ENCODE data around the gene COMMD9. TPM values are rescaled to one million over a fixed set of nuclear protein-coding genes. Genes with fewer than 3 reads are reported as not detected.

Gene COMMD9
- total and polyA plus RNA-seq, 2 of the 4 experiments (the other 2 are of a cell fraction): 50.7 to 58.3 TPM

DNA sequence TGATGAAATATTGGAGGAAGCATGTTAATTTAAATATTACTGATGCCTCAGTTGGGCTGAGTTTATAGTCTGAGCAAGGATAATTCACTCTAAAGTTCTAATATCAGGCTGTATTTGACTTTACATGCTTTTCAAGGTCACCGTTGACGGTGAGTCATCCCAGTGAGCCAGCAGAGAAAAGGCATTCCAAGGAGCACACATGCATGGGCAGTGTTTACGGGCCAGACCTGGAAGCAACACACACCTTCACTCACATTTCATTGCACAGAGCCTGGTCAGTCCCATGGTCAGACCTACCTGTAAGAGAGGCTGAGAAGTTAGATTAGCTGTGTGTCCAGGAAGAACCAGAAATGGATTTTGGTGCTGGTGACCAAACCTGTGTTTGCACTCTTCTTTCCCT is 53.5 kb downstream of the COMMD9 start:
- Histone ChIP-seq H3K36me3 (ENCODE audit: control insufficient read depth, insufficient read depth, low read length) (no peaks in the 10 kb centered on the region), H2BK5ac (ENCODE audit: low read depth, low read length, poor library complexity, severe bottlenecking) (no peak overlapping the region), H3K4me1 (ENCODE audit: control insufficient read depth, insufficient read depth, low read length) (peaks cover 2% of the 10 kb centered on the region), H3K4ac (ENCODE audit: low read depth, low read length) (no peak overlapping the region), H2AK5ac (ENCODE audit: low read depth, low read length) (no peak overlapping the region), H3K56ac (ENCODE audit: extremely low read depth, insufficient read depth, low read length) (no peak overlapping the region), H3K27ac (ENCODE audit: insufficient read depth, low read length) (no peak overlapping the region), H2BK120ac (ENCODE audit: low read depth, low read length) (no peak overlapping the region), H4K91ac (ENCODE audit: insufficient read depth, low read depth, low read length) (no peak overlapping the region), H3K4me3 (ENCODE audit: insufficient read depth, low read depth, low read length) (no peak overlapping the region), H4K8ac (ENCODE audit: low read depth in 2 of 2, low read length in 2 of 2) (no peak overlapping the region), H4K20me1 (ENCODE audit: insufficient read depth, low read length) (no peaks in the 10 kb centered on the region), H3K14ac (replicated peaks; ENCODE audit: low read depth, low read length) (no peak overlapping the region; the same call in 1 of the 2 replicates), H3K9ac (ENCODE audit: low read depth, low read length) (no peak overlapping the region), H3K9me3 (ENCODE audit: control insufficient read depth, insufficient read depth, low read length) (no peaks in the 10 kb centered on the region), H3K18ac (ENCODE audit: low read depth, low read length) (no peak overlapping the region), H3K9me1 (ENCODE audit: insufficient read depth, low read length) (peaks cover 2% of the 10 kb centered on the region; the same call in 1 of the 2 replicates), H3K23ac (ENCODE audit: low read depth, low read length) (no peak overlapping the region), H3K79me1 (ENCODE audit: low read depth in 1 of 2, low read length in 2 of 2) (no peaks in the 10 kb centered on the region), H2BK20ac (ENCODE audit: low read depth, low read length) (no peak overlapping the region), H4K5ac (ENCODE audit: low read depth, low read length) (no peak overlapping the region), H3K27me3 (ENCODE audit: control insufficient read depth, insufficient read depth, low read length) (peaks cover 2% of the 10 kb centered on the region; the same call in 1 of the 2 replicates), H2BK15ac (ENCODE audit: low read depth, low read length) (no peak overlapping the region), H2AK9ac (replicated peaks; ENCODE audit: low read depth, low read length, poor library complexity) (no peak overlapping the region), H3K4me2 (ENCODE audit: low read depth, low read length) (no peak overlapping the region), H2AFZ (replicated peaks; ENCODE audit: low read length, poor library complexity) (no peak overlapping the region)
- in situ Hi-C loops (cut with MboI; ENCODE audit: low sequenced_read_pairs): no loop called here
- no peak for TF ChIP-seq NFE2L2 (IDR thresholded peaks at IDR 0.05; ENCODE audit: low read depth, low read length)
- no peak for TF ChIP-seq RCOR1 (IDR thresholded peaks at IDR 0.05; ENCODE audit: insufficient replicate concordance, low read length)
- no peak for TF ChIP-seq MAZ (IDR thresholded peaks at IDR 0.05; ENCODE audit: borderline replicate concordance, low read depth, low read length)
- 0 out of 2 replicates have a peak, but pooled peaks have one; percentile 39 for TF ChIP-seq FOS (IDR thresholded peaks at IDR 0.05; ENCODE audit: low read depth, low read length)
- no peak for TF ChIP-seq RFX5 (IDR thresholded peaks at IDR 0.05; ENCODE audit: low read depth, low read length)
- TF ChIP-seq CEBPB (IDR thresholded peaks at IDR 0.05; ENCODE audit: low read depth, low read length): no peak
- TF ChIP-seq, protein P1, sequence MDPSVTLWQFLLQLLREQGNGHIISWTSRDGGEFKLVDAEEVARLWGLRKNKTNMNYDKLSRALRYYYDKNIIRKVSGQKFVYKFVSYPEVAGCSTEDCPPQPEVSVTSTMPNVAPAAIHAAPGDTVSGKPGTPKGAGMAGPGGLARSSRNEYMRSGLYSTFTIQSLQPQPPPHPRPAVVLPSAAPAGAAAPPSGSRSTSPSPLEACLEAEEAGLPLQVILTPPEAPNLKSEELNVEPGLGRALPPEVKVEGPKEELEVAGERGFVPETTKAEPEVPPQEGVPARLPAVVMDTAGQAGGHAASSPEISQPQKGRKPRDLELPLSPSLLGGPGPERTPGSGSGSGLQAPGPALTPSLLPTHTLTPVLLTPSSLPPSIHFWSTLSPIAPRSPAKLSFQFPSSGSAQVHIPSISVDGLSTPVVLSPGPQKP (IDR thresholded peaks at IDR 0.05; ENCODE audit: borderline replicate concordance, low read depth, low read length): no peak
- TF ChIP-seq MAFK (IDR thresholded peaks at IDR 0.05; ENCODE audit: low read depth, low read length): no peak
- dilution Hi-C loops (cut with HindIII; ENCODE audit: low sequenced_read_pairs, unreplicated experiment): no loop called here
- no CpG with 5 or more reads among the region's 3 CpGs for WGBS, 2 experiments (ENCODE audit: extremely low coverage in 2 of 2, insufficient read length in 1 of 2)
- intact Hi-C loops (cut with micrococcal nuclease): no loop called here
- BruUV-seq (replicated peaks): no TSS peak
- POLR2A ChIA-PET (ENCODE audit: unreplicated experiment): no interaction called here
- DNase-seq (peak; percentile 36), ATAC-seq (ENCODE audit: low read depth) (no peak)
- CTCF ChIA-PET: no interaction called here
